HepG2 (cell line): Measurements from ENCODE around the gene ATIC. TPM values are rescaled to one million over a fixed set of nuclear protein-coding genes. Genes with fewer than 3 reads are reported as not detected.

Experiments
- ATAC-seq: fragments of 200-7000 bp; cut with Tn5 transposase; 3 replicates; pipeline ENCODE4 v1.9.1; 2020; ENCODE audit warnings: mild to moderate bottlenecking, moderate library complexity
- BruUV-seq: library from RNA; stranded (reverse); fragments of 400-500 nt; replicated peaks from 2 replicates; lab custom pipeline; 2021; lab: Mats Ljungman, UMichigan
- CTCF ChIA-PET: fragments of 300-600 bp; formaldehyde crosslinking; extraction: SDS; loops from one replicate; lab custom pipeline; 2021; ENCODE audit warnings: low total read pairs, inconsistent platforms, low intra/inter-chr PET ratio; lab: Yijun Ruan, JAX
- POLR2A ChIA-PET: fragments of 350-600 bp; sonication (Branson Sonifier 250); formaldehyde crosslinking; loops from one replicate; lab custom pipeline; 2020; ENCODE audit warnings: antibody characterized with exemption, inconsistent platforms; lab: Yijun Ruan, JAX
- DNase-seq: peaks from one replicate; pipeline ENCODE4 v3.0.0-alpha.2; 2015; ENCODE audit warnings: low spot score
- FAIRE-seq: peaks from 3 replicates; lab custom pipeline; 2011; peaks lifted over from hg19 to GRCh38; lab: Jason Lieb, UNC
- H2AFZ ChIP-seq: one replicate; pipeline ENCODE4 v1.6.1; 2011; ENCODE audit warnings: low read length, inconsistent platforms
- H3K27ac ChIP-seq: fragments of 300-600 bp; 3 replicates; pipeline ENCODE4 v1.8.0; 2011; ENCODE audit warnings: mixed run types, mild to moderate bottlenecking, mixed read lengths, low read length, inconsistent platforms; ENCODE audit not compliant: insufficient read depth; ENCODE audit errors: extremely low read length
- H3K27me3 ChIP-seq, 2 experiments: fragments of 200-600 bp in 1 of 2; 2 replicates in 1 of 2; 3 replicates in 1 of 2; pipeline versions ENCODE4 v1.6.0 to v1.8.0; 2011; ENCODE audit warnings: low read length in 2 of 2, mild to moderate bottlenecking in 2 of 2, moderate library complexity in 2 of 2, inconsistent platforms in 1 of 2; ENCODE audit not compliant: insufficient read depth in 2 of 2, control insufficient read depth in 1 of 2
- H3K36me3 ChIP-seq, 2 experiments: fragments of 200-600 bp in 1 of 2; replicated peaks in 1 of 2; 2 replicates in 1 of 2; 3 replicates in 1 of 2; pipeline versions ENCODE4 v1.5.1 to v1.8.0; 2011; ENCODE audit warnings: low read length in 2 of 2, inconsistent platforms in 1 of 2; ENCODE audit not compliant: insufficient read depth in 2 of 2, control insufficient read depth in 1 of 2
- H3K4me1 ChIP-seq: 2 replicates; pipeline ENCODE4 v1.5.1; 2012; ENCODE audit warnings: low read length, inconsistent platforms; ENCODE audit not compliant: insufficient read depth
- H3K4me2 ChIP-seq: 2 replicates; pipeline ENCODE4 v1.6.0; 2011; ENCODE audit warnings: low read depth, low read length, inconsistent platforms
- H3K4me3 ChIP-seq, 3 experiments: fragments of 200-600 bp in 1 of 3; sonication (generic), shearing (Covaris generic) in 1 of 3; replicated peaks in 1 of 3; 2 replicates each; pipeline ENCODE4 v1.5.1; 2011 to 2016; ENCODE audit warnings: low read length in 3 of 3, inconsistent platforms in 2 of 3, low read depth in 2 of 3, mild to moderate bottlenecking in 2 of 3, control low read depth in 1 of 3, mixed read lengths in 1 of 3; ENCODE audit not compliant: insufficient read depth in 1 of 3
- H3K79me2 ChIP-seq: one replicate; pipeline ENCODE4 v1.6.1; 2011; ENCODE audit warnings: low read length, inconsistent platforms; ENCODE audit not compliant: insufficient read depth
- H3K9ac ChIP-seq: 2 replicates; pipeline ENCODE4 v1.6.0; 2011; ENCODE audit warnings: mild to moderate bottlenecking, low read depth, low read length, inconsistent platforms; ENCODE audit not compliant: insufficient read depth
- H3K9me3 ChIP-seq: 2 replicates; pipeline ENCODE4 v1.5.1; 2012; ENCODE audit warnings: mild to moderate bottlenecking, low read length
- H4K20me1 ChIP-seq: 2 replicates; pipeline ENCODE4 v1.6.0; 2011; ENCODE audit warnings: inconsistent platforms, mild to moderate bottlenecking, low read length, moderate library complexity; ENCODE audit not compliant: insufficient read depth
- AFF4 ChIP-seq: sonication (generic); formaldehyde crosslinking; IDR thresholded peaks from 2 replicates; pipeline ENCODE4 v1.4.0; 2020; ENCODE audit warnings: missing genetic modification reagents
- AGO2 ChIP-seq: fragments of 200-400 bp; formaldehyde crosslinking; optimal IDR thresholded peaks from 2 replicates; pipeline ENCODE3; 2017; ENCODE audit warnings: mild to moderate bottlenecking, low read depth, low read length, moderate library complexity
- BATF2 ChIP-seq: sonication (generic); formaldehyde crosslinking; IDR thresholded peaks from 2 replicates; pipeline ENCODE4 v1.8.0; 2022; ENCODE audit warnings: mild to moderate bottlenecking, missing genetic modification reagents, moderate library complexity
- CEBPB ChIP-seq: IDR thresholded peaks from 2 replicates; pipeline ENCODE4 v1.6.1; 2011; ENCODE audit warnings: low read depth, low read length, improper control_type of control experiment, borderline replicate concordance
- CEBPG ChIP-seq: IDR thresholded peaks from 2 replicates; pipeline ENCODE4 v1.6.1; 2016
- FOXJ3 ChIP-seq: sonication (generic); formaldehyde crosslinking; IDR thresholded peaks from 2 replicates; pipeline ENCODE4 v1.4.0; 2020; ENCODE audit warnings: missing genetic modification reagents, mild to moderate bottlenecking, borderline replicate concordance
- HNRNPK ChIP-seq: fragments of 200-400 bp; formaldehyde crosslinking; IDR thresholded peaks from 2 replicates; pipeline ENCODE4 v1.6.1; 2018; ENCODE audit warnings: low read length, low read depth, moderate library complexity, mild to moderate bottlenecking; ENCODE audit not compliant: poor library complexity, severe bottlenecking
- POLR2A ChIP-seq, 2 experiments: IDR thresholded peaks; 2 replicates each; pipeline ENCODE4 v1.6.1; 2011; ENCODE audit warnings: low read depth in 2 of 2, low read length in 2 of 2, mild to moderate bottlenecking in 1 of 2, moderate library complexity in 1 of 2; ENCODE audit not compliant: insufficient read depth in 1 of 2
- POLR2AphosphoS5 ChIP-seq: IDR thresholded peaks from 2 replicates; pipeline ENCODE4 v1.6.1; 2012; ENCODE audit warnings: low read depth, low read length
- POLR2G ChIP-seq: fragments of 200-400 bp; formaldehyde crosslinking; IDR thresholded peaks from 2 replicates; pipeline ENCODE4 v1.6.1; 2018; ENCODE audit warnings: mild to moderate bottlenecking, low read depth, low read length, moderate library complexity
- PRDM15 ChIP-seq: sonication (generic); formaldehyde crosslinking; IDR thresholded peaks from 2 replicates; pipeline ENCODE4 v1.4.0; 2020; ENCODE audit warnings: missing genetic modification reagents
- RBFOX2 ChIP-seq: fragments of 200-400 bp; formaldehyde crosslinking; IDR thresholded peaks from 2 replicates; pipeline ENCODE4 v1.6.1; 2017; ENCODE audit warnings: low read depth, mild to moderate bottlenecking, low read length
- RBM22 ChIP-seq: fragments of 200-400 bp; formaldehyde crosslinking; optimal IDR thresholded peaks from 2 replicates; pipeline ENCODE3; 2017; ENCODE audit warnings: mild to moderate bottlenecking, low read length, moderate library complexity
- SP5 ChIP-seq: IDR thresholded peaks from 2 replicates; pipeline ENCODE4 v1.6.1; 2016; ENCODE audit warnings: low read depth, borderline replicate concordance
- SSRP1 ChIP-seq: IDR thresholded peaks from 2 replicates; pipeline ENCODE4 v1.6.1; 2016; ENCODE audit warnings: control low read depth
- ZNF629 ChIP-seq: sonication (generic); formaldehyde crosslinking; conservative IDR thresholded peaks from 2 replicates; pipeline ENCODE4 v1.5.0; 2020; ENCODE audit warnings: missing genetic modification reagents
- ZNF792 ChIP-seq: IDR thresholded peaks from 2 replicates; pipeline ENCODE4 v1.6.1; 2016
- WGBS: methylation state at CpG from one replicate; pipeline ENCODE4 v1.1.6; 2017; ENCODE audit warnings: low lambda C conversion rate; 5-methylcytosine and 5-hydroxymethylcytosine counted together
- in situ Hi-C: cut with HindIII; loops from 2 replicates; pipeline ENCODE4 v1.10.0; 2017; ENCODE audit warnings: low pct_unique_long_range_greater_than_20kb; ENCODE audit not compliant: extremely low pct_ligation_motif_present
- intact Hi-C: fragments of 100-400 bp; cut with micrococcal nuclease; formaldehyde crosslinking; loops from one replicate; pipeline ENCODE4 v1.10.0; 2022; ENCODE audit not compliant: unreplicated experiment
- polyA plus RNA-seq, 8 experiments: library from polyadenylated mRNA; depleted of rRNA in 3 of 8; stranded (reverse) in 7 of 8; unstranded in 1 of 8; fragments of >200 nt; fragmentation: Illumina TruSeq in 4 of 8; extraction: Trizol in 4 of 8; gene quantifications; 2 replicates each; pipeline versions ENCODE4 v1.2.1 to v1.2.3, GENCODE V29; 2011 to 2016; ENCODE audit warnings: low read depth in 4 of 8, missing spikeins in 1 of 8, mixed read lengths in 1 of 8; ENCODE audit not compliant: insufficient read depth in 1 of 8
- total RNA-seq, 5 experiments: library from RNA; depleted of rRNA; stranded (reverse); fragments of >200 nt; fragmentation: Illumina TruSeq; extraction: Trizol; gene quantifications; 2 replicates each; pipeline ENCODE4 v1.2.3, GENCODE V29; 2016; ENCODE audit warnings: low read depth in 1 of 5

The ATIC gene
- total and polyA plus RNA-seq, 2 of the 13 experiments (the other 11 are each of a cell fraction or from before 2014, with no cell fraction given), result 89.8 to 146 TPM

- Histone ChIP-seq H3K36me3 (peaks cover 46 to 90% of the 10 kb centered on the region in 2 experiments), H3K9me3 (no peaks in the 10 kb centered on the region), H3K4me3 (no peak overlapping the region), H3K79me2 (no peaks in the 10 kb centered on the region), H3K27ac (no peak overlapping the region), H3K4me1 (peaks cover 27% of the 10 kb centered on the region), H3K4me2 (no peak overlapping the region), H4K20me1 (peaks cover 24% of the 10 kb centered on the region), H2AFZ (no peak overlapping the region), H3K9ac (no peak overlapping the region), H3K27me3 (no peaks in the 10 kb centered on the region)
- intact Hi-C loops, result loop anchor here (1.0 kb wide), 1 partner anchor 524 kb away; no protein-coding TSS in a partner anchor
- POLR2A ChIA-PET, result interaction anchor here (1.1 to 2.8 kb wide), 5 partner anchors 9 to 20 kb away, joined by 3 to 12 read pairs (median 3); no protein-coding TSS in a partner anchor
- in situ Hi-C loops, result no loop called here
- FAIRE-seq (no peak), DNase-seq (no peak), ATAC-seq (peak; percentile 6; the same call in 2 of the 3 replicates)
- BruUV-seq, result no TSS peak
- CTCF ChIA-PET, result no interaction called here
- WGBS, result 98% methylated on average over 2 of the region's 2 CpGs
- TF ChIP-seq POLR2G (peak; percentile 75), POLR2A (IDR thresholded peaks at IDR 0.05; ENCODE audit: insufficient read depth in 1 of 2, low read depth in 2 of 2, low read length in 2 of 2) (peak; percentile 40 to 46; a peak in 2 of 4 replicates), RBM22 (peak; percentile 99), BATF2 (CRISPR knock-in tag) (0 out of 2 replicates have a peak, but pooled peaks have one; percentile 37), CEBPG (0 out of 2 replicates have a peak, but pooled peaks have one; percentile 38), SP5 (CRISPR knock-in tag) (0 out of 2 replicates have a peak, but pooled peaks have one; percentile 11), ZNF792 (CRISPR knock-in tag) (0 out of 2 replicates have a peak, but pooled peaks have one; percentile 19), ZNF629 (CRISPR knock-in tag) (no peak), PRDM15 (CRISPR knock-in tag) (no peak), HNRNPK (peak; percentile 73), SSRP1 (CRISPR knock-in tag) (0 out of 2 replicates have a peak, but pooled peaks have one; percentile 78), AFF4 (CRISPR knock-in tag) (0 out of 2 replicates have a peak, but pooled peaks have one; percentile 50), AGO2 (peak; percentile 63), POLR2AphosphoS5 (peak; percentile 71), CEBPB (peak; percentile 71), RBFOX2 (peak; percentile 76), FOXJ3 (no peak)
These were observed 84.9 kb downstream of the ATIC start for GRCh38 chr2:215396595-215397313.
